Fibroblast of upper back skin (primary cell): ENCODE results near the gene PIGH.
"Not testable (repeated sequence)": the region's sequence is repeated elsewhere in the genome, so short reads cannot be mapped to it uniquely, and the experiment has no call there.

Experiments used
- DNase-seq: peaks from one replicate; pipeline ENCODE4 v3.0.0-alpha.2; 2013

Gene PIGH, protein sequence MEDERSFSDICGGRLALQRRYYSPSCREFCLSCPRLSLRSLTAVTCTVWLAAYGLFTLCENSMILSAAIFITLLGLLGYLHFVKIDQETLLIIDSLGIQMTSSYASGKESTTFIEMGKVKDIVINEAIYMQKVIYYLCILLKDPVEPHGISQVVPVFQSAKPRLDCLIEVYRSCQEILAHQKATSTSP

DNA sequence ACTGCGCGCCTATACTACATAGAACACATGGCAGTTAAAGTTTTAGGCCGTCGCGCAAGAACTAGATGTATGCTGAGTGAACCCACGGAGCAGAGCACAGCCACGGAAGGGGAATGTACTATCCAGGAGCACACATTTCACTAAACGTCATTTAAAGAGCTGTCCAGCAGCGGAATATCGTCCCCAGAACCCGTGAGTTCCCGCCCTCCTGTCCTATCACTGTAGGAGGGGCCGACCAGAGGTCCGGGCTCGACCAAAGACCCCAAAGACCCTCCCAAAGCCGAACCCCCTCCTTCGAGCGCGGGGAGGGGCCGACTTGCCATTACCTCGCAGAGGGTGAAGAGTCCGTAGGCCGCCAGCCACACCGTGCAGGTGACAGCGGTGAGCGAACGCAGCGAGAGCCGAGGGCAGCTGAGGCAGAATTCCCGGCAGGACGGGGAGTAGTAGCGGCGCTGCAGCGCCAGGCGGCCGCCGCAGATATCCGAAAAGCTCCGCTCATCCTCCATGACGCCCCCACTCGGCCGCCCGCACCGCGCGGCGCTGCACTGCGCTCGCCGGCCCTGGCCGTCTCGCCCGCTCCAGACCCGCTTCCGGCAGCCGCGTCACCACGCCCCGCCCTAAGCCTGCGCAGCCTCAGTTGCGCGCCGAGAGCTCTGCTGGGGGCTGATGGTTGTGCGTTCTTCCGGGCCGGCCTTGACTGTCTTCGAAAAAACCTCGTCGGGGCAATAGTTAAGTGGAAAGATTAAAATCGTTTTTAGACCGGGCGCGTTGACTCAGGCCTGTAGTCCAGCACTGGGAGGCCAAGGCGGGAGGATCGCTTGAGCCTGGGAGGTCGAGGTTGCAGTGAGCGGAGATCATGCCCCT, at the start of gene PIGH:
PIGH (minus strand) TSS at position 571 of the 864 bp plus-strand sequence; CDS start at position 506, 65 bp downstream.
- peak; percentile 86 for DNase-seq

DNA sequence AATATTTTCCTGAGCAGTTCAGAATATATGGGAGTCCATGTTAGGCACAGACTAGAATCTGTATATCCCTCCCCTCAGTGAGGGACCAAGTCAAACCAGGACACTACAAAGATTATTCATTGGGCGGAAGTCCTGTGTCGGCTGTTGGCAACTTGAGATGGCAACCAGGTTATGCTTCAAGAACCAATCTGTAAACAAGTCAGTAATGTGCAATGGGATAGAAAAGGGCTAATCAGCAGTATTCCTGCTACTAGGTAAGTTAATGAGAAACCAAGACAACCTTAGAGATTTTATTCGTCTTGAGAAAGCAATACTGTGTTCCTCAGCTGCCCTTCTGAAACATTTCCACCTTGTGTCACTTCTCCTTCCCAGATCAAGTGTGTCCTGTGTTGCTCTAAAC, 46.1 kb upstream of the PIGH start:
- no peak for DNase-seq

DNA sequence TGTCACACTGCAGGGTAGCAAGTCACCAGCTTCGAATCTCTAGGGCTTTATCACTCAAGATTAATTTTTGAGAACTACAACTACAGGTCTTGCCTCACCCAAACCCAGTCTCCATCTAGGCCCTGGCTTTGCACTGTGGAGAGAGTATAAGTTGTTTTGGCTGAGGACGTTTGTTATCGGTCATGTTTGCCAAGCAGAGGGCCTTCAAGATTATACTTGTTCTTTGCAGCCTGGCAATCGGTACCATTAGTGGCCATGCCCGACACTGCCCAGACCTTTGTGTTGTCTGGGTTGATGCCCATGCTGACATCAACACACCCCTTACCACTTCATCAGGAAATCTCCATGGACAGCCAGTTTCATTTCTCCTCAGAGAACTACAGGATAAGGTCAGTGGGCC, 45.3 kb upstream of the PIGH start:
- DNase-seq: no peak

DNA sequence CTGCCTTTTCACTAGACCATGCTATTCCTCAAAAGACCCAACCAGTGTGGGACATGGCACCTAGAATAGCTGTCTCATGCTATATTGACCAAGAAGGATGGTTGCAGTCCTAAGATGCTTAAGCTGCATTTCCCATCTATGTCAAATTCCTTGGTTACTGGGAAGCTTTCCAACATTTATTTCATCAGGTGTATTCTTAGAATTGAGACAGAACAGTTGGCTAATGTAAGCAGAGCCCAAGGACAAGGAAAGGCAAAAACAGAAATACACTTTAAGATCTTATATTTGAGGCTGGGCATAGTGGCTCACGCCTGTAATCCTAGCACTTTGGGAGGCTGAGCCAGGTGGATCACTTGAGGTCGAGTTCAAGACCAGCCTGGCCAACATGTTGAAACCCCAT, 44.4 kb upstream of the PIGH start:
- DNase-seq: peak; percentile 30

DNA sequence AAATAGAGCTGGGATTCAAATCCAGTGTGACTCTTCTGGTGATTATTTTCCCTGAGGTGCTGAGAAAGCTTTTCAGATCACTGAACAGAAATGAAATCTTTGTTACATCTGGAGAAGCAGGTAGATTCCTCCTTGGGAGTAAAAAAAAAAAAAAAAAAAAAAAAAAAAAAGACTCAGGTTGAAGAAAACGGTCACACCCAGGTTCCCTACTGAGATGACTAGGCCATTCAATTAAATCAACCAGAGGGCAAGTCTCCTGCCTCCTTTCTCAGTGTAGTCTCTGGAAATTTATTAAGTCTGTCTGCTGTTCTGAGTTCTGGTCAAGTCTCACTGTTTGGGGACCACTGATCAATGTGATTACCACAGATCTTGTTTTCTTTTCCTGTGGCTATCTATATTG, 43.6 kb upstream of the PIGH start:
- DNase-seq: no peak

DNA sequence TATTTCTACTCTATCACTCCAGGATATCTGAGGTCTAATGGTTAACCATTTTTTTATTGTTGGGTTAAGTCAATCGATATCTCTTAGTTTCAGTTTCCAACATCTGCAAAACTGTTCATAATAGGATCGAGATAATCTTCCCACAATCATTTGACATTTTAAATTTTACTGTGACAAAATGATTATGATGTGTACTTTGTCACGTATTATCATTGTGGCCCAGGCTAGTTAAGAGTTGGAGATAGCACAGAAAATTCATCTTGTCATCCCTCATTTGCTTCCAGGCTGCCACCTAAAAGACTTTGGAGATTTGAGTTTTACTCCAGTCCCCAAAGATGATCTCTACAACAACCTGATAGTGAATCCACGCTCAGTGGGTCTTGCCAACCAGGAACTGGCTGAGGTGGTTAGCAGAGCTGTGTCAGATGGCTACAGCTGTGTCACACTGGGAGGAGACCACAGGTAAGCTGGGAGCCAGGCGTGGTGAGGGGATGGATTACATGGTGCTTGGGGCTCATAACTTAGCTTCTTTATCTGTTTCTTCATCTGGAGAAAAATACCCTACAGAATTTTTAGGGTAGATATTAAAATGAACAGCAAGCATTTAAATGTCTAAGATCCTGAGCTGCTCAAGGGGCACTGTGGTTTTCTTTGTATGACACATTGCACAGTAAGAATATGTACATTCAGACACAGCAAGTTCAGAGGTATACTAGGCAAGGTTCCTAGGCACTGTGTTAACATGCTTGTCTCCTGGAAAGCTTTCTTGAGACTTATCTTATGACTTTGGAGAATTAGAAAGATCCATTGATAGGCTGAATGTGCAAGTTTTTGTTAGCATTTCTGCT, 42.1 kb upstream of the PIGH start:
- no peak for DNase-seq

DNA sequence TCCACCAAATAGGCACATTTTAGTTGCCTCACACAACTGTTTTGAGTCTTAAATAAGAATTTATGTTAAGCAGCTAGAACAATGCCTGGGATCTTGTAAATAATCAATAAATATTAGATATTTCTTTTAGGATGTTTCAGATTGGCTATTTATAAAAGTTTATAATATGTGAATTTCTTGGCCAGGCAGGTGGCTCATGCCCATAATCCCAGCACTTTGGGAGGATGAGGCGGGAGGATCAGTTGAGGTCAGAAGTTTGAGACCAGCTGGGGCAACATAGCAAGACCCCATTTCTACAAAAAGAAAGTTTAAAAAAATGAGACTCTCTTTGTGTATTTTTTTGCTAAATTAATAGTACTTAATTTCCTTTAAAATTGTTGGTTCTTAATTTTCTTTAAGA, 41.4 kb upstream of the PIGH start:
- DNase-seq: no peak

DNA sequence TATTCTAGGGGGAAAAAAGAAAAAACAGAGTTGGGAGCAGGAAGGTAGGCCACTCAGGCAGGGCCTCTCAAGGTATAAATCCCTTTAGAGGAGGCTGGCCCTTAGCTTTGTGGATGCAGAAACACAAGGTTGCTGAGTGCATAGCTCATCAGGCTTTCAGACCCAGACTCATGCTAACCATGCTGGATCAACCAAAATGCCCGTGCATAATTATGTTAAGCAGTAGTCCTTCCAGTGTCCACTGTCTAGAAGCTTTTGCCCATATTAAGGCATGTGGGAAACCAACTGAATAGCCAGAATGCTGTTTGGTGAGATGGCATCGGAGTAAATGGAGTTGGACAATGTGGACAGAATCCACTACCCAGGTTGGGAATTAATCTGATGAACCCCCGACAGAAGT, 38.6 kb upstream of the PIGH start:
- DNase-seq: no peak

DNA sequence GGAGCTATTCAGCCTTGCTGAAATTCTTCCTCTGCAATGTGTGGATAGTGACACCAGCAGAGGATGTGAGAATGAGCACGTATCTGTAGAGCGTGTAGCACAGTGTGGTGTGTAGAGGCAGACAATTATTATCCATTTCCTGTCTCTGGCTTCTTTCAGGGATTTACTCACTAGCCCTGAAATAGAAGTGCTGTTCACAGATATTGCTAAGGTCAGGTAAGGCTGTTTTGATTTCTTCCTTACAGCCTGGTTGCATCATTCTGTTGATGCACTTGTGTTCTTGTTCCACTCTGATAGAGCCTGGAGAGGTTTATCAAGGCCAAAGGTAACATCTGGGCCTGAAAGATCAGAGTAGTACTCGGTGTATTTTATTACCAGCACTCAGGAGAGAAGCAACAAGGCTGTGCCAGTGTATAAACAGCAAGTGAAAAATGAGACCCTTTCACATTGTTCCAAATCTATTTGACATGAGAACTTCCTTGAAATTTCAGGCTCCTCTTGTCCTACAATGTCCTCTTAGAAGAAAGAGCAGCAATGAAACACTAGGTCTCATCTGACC, 36.4 kb upstream of the PIGH start:
- peak; percentile 73 for DNase-seq

DNA sequence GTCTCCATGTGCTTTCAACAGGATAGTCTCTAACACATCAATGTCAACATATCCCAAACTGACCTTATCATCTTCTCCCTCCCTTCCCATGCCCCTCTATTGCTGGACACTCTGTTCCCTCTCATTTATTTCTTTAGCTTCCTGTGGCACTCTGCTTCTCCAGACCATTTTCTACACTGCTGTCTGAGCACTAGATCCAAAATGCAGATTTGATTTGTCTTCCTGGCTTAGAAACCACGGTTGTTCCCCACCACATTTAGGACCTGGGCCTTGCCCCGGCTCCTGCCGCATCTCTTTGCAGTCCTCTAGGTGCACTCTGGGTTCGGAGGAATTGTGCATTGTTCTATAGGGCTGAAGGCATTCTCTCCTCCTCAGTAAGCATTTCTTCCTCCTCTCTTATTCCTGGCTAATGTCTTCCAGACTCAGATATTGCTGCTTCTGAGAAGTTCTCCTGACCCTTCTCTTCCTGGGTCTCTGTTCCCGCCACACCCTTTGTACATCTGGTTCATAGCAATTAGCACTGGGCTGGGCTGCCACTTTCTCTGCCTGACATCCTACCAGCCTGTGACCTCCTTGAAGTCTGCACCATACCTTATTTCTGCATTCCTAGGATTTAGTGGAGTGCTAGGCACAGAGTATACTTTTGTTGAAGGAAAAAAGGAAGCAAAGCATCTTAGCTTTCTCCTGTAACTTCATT, 33.5 kb upstream of the PIGH start:
- DNase-seq: no peak

DNA sequence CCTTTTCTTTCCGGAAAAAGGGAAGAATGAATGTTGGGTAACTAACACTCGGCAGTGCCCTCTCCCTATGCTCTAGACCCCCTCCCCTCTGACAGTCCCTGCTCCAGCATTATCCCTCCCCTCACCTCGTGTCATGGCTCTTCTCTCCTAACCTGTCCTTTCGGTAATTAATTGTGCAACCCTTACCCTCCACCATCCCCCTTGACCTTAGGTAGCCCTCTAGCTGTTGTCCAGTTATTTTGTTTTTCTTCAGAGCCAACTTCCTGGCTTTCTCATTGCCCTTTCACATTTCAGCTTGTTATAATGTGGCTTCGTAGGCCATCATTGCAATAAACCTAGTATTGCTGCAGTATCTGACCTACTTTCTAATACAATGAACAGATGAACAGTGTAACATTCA, 30.9 kb upstream of the PIGH start:
- no peak for DNase-seq

DNA sequence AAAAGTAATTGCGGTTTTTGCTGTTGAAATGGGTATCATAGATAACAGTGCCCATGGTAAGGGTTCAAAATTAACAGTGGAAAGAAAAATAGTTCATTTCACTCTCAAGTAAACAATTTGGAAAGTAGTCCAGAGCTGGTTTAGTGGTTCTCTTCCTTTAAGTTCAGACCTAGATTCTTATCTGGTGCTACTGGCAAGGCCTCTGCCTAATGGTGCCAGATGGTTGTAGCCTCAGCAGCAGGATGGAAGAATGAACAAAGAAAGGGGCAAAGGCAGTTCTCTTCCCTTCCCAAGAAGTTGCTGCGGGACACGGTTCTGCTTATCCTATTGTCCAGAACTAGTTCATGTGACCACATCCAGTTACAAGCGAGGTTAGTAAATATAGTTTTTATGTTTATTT, 30.1 kb upstream of the PIGH start:
- no peak for DNase-seq

DNA sequence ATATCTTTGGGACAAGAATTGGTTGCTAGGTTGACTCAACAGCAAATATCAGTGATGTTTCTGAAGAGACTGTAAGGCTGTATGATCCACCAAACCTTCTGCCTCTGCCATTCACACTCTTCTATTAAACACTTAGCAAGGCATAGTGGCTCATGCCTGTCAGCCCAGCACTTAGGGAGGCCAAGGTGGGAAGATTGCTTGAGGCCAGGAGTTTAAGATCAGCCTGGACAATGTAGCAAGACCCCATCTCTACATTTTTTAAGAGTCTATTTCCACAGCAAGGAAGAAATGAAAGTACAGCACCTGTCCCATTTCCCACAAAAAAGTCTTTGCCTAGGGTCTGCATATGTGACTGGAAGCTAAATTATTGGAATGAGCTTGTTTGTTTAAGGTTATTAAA, 27.5 kb upstream of the PIGH start:
- DNase-seq: no peak

DNA sequence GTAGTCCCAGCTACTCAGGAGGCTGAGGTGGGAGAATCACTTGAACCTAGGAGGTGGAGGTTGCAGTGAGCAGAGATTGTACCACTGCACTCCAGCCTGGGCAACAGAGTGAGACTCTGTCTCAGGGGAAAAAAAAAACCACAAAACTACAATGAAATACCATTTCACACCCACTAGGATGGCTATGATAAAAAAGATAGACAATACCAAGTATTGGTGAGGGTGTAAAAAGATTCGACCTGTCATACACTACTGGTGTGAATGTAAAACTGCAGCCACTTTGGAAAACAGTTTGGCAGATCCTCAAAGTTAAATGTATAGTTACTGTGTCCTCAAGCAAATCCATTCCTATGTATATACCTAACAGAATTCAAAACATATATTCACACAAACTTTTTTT, 26.1 kb upstream of the PIGH start:
- not testable (repeated sequence) for DNase-seq

DNA sequence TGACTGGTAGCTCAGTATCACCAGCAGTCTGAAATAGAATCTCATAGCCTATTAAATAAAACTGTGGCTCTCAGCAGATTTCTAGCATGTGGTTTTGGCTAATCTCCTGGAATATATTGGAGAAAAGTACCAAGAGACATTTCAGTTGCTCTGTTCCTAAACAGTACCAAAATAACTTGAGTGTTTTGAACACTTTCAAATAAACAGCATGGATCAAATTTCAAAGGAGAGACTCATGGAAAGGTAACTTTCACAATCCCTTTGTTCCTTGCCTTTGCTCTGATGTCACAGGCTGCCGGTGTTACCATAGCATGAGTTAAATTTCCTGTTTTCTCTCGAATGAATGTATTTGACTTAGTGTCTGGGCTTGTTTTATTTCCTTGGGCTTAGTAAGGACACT, 23.0 kb upstream of the PIGH start:
- no peak for DNase-seq

DNA sequence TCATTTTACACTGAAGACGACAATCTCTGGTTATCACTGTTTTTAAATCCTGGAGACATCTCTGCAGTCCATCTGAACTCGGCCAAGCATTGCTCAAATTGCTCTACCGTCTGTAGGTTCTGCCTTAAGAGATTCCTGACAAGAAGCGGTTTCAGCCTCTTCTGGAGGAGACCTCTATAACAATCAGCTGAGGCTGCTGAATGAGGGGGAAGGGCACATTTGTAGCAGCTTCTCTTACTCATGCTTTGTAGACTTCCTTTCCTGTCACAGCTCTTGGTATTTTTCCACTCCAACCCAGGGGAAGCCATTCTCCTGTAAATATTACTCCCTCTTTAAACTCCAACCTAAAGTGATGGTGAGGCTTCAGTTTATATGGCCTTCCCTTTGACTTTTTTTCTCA, 22.6 kb upstream of the PIGH start:
- DNase-seq: peak; percentile 88

DNA sequence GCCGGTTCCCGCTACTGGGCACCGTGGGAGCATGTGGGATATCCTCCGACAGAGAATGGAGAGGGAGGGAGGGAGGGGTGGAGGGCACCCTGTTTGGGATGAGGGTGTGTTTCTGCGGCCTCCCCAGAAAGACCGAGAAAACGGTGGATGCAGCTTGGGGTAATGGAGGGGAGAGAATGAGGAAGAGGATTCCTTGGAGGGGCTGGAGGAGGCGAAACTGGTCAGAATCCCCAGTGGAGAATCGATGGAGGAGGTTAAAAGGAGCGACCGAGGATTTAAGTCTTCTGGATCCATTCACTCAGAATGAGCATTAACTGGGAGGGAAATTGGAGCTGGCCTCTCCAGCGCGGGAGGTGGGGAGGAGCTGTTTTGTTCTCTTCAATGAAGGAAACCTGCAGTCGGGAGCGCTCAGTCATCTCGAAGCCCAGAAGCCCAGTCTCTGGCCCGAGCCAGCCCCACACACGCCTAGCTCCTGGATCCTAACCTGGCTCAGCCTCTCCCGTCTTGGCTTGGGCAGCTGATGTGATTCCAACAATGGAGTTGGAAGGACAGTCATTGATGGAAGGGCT, 20.2 kb upstream of the PIGH start:
- peak; percentile 6 for DNase-seq

DNA sequence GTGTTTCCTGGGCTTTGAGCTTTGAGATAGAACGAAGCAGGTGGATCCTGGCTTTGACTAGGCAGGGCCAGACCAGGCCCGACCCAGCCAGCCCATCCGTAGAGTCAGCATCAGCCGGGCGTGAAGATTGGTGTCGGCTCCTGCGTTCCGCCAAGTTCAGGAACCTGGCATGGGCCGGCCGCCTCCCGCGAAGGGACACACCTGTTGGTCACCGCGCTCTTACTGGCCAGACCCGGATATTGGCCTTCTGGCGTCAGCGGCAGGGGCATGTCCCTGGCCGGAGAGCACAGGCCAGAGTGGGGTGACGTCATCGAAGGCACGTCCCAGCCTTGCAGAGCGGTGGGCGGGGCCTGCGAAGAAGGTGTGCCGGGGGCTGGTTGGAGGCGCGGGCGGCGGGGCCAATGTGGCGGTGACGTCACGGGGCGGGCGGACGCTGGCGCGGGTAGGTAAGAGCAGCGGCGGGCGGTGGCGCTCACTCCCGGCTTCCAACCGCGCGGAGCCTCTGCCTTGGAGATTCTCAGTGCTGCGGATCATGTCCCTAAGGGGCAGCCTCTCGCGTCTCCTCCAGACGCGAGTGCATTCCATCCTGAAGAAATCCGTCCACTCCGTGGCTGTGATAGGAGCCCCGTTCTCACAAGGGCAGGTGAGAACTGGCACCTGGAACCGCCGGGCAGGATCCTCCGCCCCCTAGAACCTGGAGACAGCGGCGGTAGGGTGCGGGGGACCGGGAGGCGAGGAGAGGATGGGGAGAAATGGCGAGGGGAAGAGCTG, 19.6 kb upstream of the PIGH start, which contains the start of gene ARG2:
ARG2 (plus strand) TSS at position 475 of the 771 bp plus-strand sequence; CDS start at position 533, 58 bp downstream.
- DNase-seq: peak; percentile 86

DNA sequence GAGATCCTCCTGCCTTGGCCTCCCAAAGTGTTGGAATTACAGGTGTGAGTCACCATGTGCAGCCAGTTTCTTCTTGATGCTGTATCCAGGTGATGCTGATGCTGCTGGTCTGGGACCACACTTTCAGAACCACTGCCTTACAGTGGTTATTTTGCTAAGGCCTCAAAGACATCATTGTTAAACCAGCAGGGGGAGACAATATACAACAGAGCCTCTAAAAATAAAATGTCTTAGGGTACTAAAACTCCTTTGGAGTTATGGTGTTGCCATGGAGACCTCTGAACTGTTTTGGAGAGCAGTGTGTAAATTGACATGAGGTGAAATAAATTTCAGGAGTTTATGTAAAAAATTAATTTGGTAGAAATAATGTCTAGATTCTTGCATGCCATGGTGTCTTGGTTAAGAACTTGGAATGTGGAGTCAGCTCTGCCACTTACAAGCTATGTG, 18.6 kb upstream of the PIGH start:
- peak; percentile 79 for DNase-seq

DNA sequence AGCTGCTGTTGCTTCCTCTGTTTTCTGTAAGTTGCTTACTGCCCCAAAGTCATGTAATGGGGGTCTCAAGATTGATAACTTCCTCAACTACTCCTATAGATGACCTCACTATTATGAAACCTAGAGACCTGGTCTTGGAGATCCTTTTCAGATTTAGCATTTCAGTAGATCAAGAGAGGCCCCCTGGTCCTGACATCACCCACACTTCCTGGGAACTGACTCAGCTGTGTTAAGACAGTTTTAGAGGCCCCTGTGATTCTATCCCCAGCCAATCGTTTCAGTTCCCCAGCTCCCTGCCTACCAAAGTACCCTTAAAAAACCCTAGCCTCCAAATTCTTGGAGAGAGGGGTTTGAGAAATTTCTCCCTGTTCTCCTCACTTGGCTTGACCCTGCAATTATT, 10.4 kb upstream of the PIGH start:
- DNase-seq: no peak

DNA sequence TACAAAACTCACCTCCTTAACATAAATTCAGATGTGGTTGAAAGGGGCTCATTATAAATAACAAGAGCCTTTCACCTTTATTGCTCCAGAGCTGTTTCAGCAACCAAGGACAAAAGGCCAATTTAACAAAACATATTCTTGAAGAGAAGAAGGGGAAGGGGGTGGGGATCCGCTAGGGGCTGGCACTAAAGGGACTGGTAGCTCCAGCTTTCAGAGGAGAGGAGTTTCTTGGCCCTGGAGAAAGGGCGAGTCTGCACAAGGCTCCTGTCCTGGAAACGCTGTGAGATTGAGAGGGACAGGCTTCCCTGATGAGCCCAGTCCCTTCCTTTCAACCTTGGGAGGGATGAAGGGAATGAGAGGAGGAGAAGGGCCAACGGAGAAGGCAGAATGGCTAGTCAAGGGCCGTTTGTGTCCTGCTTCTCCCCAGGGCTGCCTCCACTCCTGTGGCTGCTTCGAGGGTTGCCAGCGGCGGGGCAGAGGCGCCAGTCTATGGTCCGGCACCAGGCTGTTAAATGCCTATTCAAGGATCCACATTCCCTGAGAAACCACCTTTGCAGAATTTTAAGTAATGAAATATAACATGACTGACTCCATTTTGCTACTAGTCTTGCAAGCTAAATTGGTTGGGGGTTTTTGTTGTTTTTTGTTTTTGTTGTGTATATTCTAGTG, 9.7 kb upstream of the PIGH start:
- DNase-seq: no peak
